Measurements from ENCODE around the gene SIRPA. TPM values are rescaled to one million over a fixed set of nuclear protein-coding genes. Genes with fewer than 3 reads are reported as not detected.

The SIRPA gene
- total and polyA plus RNA-seq, 2 of the 4 experiments (the other 2 are of a cell fraction), result 9.9 to 40.2 TPM

DNA sequence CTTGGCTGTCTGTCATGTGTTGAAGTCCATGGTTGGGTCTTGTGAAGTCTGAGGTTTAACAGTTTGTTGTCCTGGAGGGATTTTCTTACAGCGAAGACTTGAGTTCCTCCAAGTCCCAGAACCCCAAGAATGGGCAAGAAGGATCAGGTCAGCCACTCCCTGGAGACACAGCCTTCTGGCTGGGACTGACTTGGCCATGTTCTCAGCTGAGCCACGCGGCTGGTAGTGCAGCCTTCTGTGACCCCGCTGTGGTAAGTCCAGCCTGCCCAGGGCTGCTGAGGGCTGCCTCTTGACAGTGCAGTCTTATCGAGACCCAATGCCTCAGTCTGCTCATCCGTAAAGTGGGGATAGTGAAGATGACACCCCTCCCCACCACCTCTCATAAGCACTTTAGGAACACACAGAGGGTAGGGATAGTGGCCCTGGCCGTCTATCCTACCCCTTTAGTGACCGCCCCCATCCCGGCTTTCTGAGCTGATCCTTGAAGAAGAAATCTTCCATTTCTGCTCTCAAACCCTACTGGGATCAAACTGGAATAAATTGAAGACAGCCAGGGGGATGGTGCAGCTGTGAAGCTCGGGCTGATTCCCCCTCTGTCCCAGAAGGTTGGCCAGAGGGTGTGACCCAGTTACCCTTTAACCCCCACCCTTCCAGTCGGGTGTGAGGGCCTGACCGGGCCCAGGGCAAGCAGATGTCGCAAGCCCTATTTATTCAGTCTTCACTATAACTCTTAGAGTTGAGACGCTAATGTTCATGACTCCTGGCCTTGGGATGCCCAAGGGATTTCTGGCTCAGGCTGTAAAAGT, 43.5 kb downstream of the SIRPA start:
- Histone ChIP-seq H3K4me2 (ENCODE audit: low read depth, low read length) (no peak overlapping the region), H2BK120ac (ENCODE audit: low read depth, low read length) (no peak overlapping the region), H2AK9ac (replicated peaks; ENCODE audit: low read depth, low read length, poor library complexity) (no peak overlapping the region), H2BK20ac (ENCODE audit: low read depth, low read length) (no peak overlapping the region), H4K5ac (ENCODE audit: low read depth, low read length) (no peak overlapping the region), H3K9me3 (ENCODE audit: control insufficient read depth, insufficient read depth, low read length) (no peaks in the 10 kb centered on the region), H4K91ac (ENCODE audit: insufficient read depth, low read depth, low read length) (no peak overlapping the region), H3K18ac (ENCODE audit: low read depth, low read length) (no peak overlapping the region), H2AFZ (replicated peaks; ENCODE audit: low read length, poor library complexity) (no peak overlapping the region), H3K27me3 (ENCODE audit: control insufficient read depth, insufficient read depth, low read length) (peaks cover 13% of the 10 kb centered on the region), H4K20me1 (ENCODE audit: insufficient read depth, low read length) (peaks cover 3% of the 10 kb centered on the region; the same call in 1 of the 2 replicates), H2BK5ac (ENCODE audit: low read depth, low read length, poor library complexity, severe bottlenecking) (no peak overlapping the region), H2AK5ac (ENCODE audit: low read depth, low read length) (no peak overlapping the region), H3K56ac (ENCODE audit: extremely low read depth, insufficient read depth, low read length) (no peak overlapping the region), H2BK15ac (ENCODE audit: low read depth, low read length) (no peak overlapping the region), H3K14ac (replicated peaks; ENCODE audit: low read depth, low read length) (no peak overlapping the region), H3K9me1 (ENCODE audit: insufficient read depth, low read length) (peaks cover 5% of the 10 kb centered on the region), H3K27ac (ENCODE audit: insufficient read depth, low read length) (no peak overlapping the region), H3K4ac (ENCODE audit: low read depth, low read length) (no peak overlapping the region), H3K36me3 (ENCODE audit: control insufficient read depth, insufficient read depth, low read length) (peaks cover 22% of the 10 kb centered on the region; the same call in 1 of the 2 replicates), H3K4me1 (ENCODE audit: control insufficient read depth, insufficient read depth, low read length) (peaks cover 10% of the 10 kb centered on the region), H3K79me1 (ENCODE audit: low read depth in 1 of 2, low read length in 2 of 2) (no peaks in the 10 kb centered on the region), H3K9ac (ENCODE audit: low read depth, low read length) (no peak overlapping the region), H4K8ac (ENCODE audit: low read depth in 2 of 2, low read length in 2 of 2) (no peak overlapping the region), H3K23ac (ENCODE audit: low read depth, low read length) (no peak overlapping the region), H3K4me3 (ENCODE audit: insufficient read depth, low read depth, low read length) (no peak overlapping the region)
- ATAC-seq (ENCODE audit: low read depth) (no peak), DNase-seq (no peak)
- no TSS peak for BruUV-seq (replicated peaks)
- WGBS, 2 experiments (ENCODE audit: extremely low coverage in 2 of 2, insufficient read length in 1 of 2), result no CpG with 5 or more reads among the region's 14 CpGs
- ChIA-PET CTCF (no interaction called here), POLR2A (ENCODE audit: unreplicated experiment) (no interaction called here)
- TF ChIP-seq RCOR1 (IDR thresholded peaks at IDR 0.05; ENCODE audit: insufficient replicate concordance, low read length) (no peak), CHD1 (IDR thresholded peaks at IDR 0.05; ENCODE audit: low read depth, low read length) (no peak), CEBPB (IDR thresholded peaks at IDR 0.05; ENCODE audit: low read depth, low read length) (no peak), BHLHE40 (IDR thresholded peaks at IDR 0.05; ENCODE audit: low read depth, low read length) (no peak), POLR2A (IDR thresholded peaks at IDR 0.05; ENCODE audit: low read depth, low read length) (no peak), MAFK (IDR thresholded peaks at IDR 0.05; ENCODE audit: low read depth, low read length) (no peak), RAD21 (IDR thresholded peaks at IDR 0.05; ENCODE audit: low read length) (no peak), RFX5 (IDR thresholded peaks at IDR 0.05; ENCODE audit: low read depth, low read length) (no peak), NFE2L2 (IDR thresholded peaks at IDR 0.05; ENCODE audit: low read depth, low read length) (no peak), FOS (IDR thresholded peaks at IDR 0.05; ENCODE audit: low read depth, low read length) (no peak), MXI1 (IDR thresholded peaks at IDR 0.05; ENCODE audit: borderline replicate concordance, low read depth, low read length) (no peak), SMC3 (IDR thresholded peaks at IDR 0.05; ENCODE audit: low read depth, low read length) (no peak), MAZ (IDR thresholded peaks at IDR 0.05; ENCODE audit: borderline replicate concordance, low read depth, low read length) (no peak)
- TF ChIP-seq, protein P1, sequence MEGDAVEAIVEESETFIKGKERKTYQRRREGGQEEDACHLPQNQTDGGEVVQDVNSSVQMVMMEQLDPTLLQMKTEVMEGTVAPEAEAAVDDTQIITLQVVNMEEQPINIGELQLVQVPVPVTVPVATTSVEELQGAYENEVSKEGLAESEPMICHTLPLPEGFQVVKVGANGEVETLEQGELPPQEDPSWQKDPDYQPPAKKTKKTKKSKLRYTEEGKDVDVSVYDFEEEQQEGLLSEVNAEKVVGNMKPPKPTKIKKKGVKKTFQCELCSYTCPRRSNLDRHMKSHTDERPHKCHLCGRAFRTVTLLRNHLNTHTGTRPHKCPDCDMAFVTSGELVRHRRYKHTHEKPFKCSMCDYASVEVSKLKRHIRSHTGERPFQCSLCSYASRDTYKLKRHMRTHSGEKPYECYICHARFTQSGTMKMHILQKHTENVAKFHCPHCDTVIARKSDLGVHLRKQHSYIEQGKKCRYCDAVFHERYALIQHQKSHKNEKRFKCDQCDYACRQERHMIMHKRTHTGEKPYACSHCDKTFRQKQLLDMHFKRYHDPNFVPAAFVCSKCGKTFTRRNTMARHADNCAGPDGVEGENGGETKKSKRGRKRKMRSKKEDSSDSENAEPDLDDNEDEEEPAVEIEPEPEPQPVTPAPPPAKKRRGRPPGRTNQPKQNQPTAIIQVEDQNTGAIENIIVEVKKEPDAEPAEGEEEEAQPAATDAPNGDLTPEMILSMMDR (conservative IDR thresholded peaks at IDR 0.05; ENCODE audit: low read depth, low read length), result no peak
- TF ChIP-seq, protein P2, sequence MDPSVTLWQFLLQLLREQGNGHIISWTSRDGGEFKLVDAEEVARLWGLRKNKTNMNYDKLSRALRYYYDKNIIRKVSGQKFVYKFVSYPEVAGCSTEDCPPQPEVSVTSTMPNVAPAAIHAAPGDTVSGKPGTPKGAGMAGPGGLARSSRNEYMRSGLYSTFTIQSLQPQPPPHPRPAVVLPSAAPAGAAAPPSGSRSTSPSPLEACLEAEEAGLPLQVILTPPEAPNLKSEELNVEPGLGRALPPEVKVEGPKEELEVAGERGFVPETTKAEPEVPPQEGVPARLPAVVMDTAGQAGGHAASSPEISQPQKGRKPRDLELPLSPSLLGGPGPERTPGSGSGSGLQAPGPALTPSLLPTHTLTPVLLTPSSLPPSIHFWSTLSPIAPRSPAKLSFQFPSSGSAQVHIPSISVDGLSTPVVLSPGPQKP (IDR thresholded peaks at IDR 0.05; ENCODE audit: borderline replicate concordance, low read depth, low read length), result no peak
- TF ChIP-seq, protein P3, sequence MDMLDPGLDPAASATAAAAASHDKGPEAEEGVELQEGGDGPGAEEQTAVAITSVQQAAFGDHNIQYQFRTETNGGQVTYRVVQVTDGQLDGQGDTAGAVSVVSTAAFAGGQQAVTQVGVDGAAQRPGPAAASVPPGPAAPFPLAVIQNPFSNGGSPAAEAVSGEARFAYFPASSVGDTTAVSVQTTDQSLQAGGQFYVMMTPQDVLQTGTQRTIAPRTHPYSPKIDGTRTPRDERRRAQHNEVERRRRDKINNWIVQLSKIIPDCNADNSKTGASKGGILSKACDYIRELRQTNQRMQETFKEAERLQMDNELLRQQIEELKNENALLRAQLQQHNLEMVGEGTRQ (IDR thresholded peaks at IDR 0.05; ENCODE audit: low read depth, low read length), result no peak
- dilution Hi-C loops (cut with HindIII; ENCODE audit: low sequenced_read_pairs, unreplicated experiment), result no loop called here
- in situ Hi-C loops (cut with MboI; ENCODE audit: low sequenced_read_pairs), result no loop called here
- intact Hi-C loops (cut with micrococcal nuclease), result no loop called here
